Islet of Langerhans (tissue), 1 donor: ENCODE measurements around the gene MYO1G.
"Not testable (repeated sequence)": the region's sequence is repeated elsewhere in the genome, so short reads cannot be mapped to it uniquely, and the experiment has no call there.

Experiments used
- FAIRE-seq: peaks from one replicate; lab custom pipeline; 2011; peaks lifted over from hg19 to GRCh38; lab: Jason Lieb, UNC

The MYO1G gene

DNA sequence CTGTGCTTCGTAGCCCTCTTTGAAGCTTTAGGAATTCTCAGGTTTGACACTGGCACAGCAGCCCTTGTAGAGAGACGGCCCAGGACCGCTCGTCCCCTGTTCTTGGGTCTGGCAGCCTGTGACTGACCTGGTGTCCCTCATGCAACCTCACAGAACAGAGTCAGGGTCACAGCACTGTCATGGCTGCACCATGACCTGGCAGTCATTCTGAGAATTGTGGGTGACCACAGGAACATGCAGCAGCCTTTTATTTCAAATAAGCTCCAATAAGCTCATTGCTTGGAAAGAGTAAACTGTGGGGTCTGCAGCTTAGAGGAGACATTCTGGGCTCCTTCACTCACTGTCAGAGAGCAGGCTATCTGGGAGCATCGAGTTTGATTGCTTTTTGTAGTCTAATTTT, 42.5 kb downstream of the MYO1G start:
- no peak for FAIRE-seq

DNA sequence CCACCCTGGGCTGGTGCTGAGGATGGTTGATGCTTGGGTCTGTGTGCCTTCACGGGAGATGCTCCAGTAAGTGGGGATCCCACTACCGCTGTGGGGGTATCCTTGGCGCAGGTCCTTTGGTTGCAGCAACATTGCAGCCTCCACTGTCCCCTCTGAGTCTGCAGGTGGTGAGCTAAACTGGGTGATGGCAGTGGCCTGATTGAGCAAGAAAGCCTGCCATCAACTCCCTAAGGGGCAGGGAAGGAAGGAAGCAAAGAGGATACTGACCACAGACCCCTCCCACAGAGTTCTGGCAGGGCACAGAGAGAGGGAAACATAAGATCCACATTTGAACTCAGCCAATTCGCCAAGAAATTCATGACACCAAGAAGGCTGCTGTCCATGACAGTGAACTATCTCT, 43.2 kb downstream of the MYO1G start:
- no peak for FAIRE-seq

DNA sequence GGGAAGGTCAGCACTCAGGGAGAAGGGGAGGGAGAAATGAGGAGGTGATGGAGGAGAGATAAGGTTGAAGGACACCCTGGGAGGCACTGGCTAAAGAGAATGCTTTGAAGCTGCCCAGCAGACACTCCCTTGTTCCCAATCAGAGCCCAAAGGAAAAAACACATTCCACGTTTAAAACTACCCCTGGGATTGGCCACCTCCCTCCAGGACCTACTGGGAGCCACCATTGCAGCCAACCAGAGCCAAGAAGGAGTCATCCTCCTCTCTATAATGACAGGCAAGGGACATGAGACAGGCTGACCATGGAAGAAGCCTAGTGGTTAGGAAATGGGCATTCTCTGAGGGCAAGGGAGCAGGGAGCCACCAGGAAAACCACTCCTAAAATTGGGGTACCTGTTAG, 43.8 kb downstream of the MYO1G start:
- no peak for FAIRE-seq

DNA sequence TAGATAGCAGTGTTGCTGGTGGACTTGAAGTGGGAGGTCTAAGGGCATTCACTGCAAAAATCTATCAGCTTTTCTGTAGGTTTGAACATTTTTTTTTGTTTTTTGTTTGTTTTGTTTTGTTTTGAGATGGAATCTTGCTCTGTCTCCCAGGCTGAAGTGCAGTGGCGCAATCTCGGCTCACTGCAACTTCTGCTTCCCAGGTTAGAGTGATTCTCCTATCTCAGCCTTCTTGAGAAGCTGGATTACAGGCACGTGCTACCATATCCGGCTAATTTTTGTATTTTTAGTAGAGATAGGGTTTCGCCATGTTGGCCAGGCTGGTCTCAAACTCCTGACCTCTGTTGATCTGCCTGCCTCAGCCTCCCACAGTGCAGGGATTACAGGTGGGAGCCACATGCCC, 44.3 kb downstream of the MYO1G start:
- FAIRE-seq, result not testable (repeated sequence)

DNA sequence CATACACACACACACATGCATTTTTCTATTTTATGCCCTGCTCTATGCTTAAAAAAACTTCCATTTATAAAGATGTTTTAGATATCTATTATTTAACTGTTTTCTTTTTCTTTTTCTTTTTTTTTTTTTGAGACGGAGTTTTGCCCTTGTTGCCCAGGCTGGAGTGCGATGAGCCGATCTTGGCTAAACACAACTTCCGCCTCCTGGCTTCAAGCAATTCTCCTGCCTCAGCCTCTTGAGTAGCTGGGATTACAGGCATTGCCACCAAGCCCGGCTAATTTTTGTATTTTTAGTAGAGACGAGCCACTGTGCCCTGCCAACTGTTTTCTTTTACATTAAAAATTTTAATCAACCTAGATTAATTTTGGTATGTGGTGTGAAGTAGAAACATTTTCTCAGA, 47.9 kb downstream of the MYO1G start:
- no peak for FAIRE-seq

DNA sequence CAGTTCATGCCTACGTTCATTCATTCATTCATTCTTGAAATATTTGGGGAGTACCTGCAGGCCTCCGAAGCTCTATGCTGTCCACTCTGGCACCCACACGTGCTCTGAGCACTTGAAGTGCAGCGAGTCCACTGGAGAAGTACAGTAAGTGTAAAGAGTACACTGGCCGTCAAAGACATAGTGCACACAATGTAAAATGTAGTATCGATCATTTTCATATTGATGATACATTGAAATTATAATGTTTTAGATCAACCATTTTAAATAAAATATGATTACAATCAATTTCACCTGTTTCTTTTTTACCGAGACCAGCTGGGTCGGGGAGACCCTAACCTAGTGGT, 56.5 kb downstream of the MYO1G start:
- no peak for FAIRE-seq

DNA sequence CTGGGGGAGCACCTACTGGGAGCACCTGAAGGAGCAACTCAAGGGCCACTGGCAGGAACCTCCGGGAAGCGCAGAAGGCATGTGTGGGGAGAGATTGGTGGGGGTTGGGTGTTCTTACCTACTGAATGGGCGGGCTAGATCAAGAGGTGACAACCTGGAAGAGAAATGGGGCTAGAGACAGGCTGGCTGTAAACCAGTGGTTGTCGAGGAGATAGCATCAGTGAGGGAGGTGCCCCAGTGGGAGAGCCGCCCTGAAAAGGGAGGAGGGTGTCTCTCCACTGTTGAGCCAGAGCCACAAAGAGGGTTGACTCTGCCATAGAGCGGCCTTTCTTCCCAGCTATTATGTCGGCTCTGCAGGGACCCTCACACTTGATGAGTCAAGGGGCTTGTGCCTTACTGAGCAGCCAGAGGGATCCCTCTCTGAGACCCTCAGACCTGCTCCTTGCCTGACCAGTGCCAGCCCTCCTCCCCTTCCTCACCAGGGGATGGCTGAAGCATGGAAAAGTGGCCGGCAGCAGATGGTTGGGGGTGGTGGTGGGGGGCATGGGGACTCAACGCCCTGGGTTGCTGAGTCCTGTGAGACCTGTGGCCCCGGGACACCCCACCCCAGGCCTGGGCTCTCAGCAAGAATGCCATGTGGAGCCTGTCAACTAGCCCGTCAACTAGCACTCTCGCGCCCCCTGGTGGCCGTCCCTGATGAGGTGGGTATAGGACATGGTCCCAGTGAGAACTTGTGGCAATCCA, 57.0 kb downstream of the MYO1G start:
- no peak for FAIRE-seq

DNA sequence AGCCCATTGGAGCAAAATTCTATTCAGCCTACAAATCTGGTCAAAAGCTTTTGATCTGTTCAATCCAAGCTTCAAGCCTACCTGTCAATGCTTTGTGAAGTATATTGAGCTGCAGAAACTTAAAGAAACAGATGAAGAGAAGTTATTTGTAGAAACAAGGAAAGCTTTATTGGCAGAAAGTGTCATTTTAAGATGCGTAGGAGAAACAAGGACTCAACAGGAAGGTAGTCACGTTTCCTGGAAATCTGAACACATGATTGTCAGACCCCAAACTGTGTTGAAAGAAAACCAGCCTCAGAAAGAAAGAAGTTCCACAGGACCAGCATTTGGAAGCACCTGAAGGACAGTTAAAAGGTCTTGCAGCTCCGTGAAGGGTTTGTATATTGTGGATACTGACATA, 58.7 kb downstream of the MYO1G start:
- FAIRE-seq, result no peak

DNA sequence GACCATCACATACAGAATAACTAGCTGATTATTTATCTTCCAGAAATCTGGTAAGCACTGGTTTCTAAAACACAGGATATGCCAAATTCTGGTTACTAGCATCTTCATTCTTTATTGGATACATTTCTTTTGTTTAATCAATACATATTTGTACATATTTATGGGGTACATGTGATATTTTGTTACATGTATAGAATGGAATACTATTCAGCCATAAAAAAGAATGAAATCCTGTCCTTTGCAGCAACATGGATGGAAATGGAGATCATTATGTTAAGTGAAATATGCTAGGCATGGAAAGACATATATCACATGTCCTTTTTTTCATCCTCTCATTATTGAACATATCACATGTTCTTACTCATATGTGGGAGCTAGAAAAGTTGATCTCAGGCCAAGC, 60.8 kb downstream of the MYO1G start:
- no peak for FAIRE-seq

DNA sequence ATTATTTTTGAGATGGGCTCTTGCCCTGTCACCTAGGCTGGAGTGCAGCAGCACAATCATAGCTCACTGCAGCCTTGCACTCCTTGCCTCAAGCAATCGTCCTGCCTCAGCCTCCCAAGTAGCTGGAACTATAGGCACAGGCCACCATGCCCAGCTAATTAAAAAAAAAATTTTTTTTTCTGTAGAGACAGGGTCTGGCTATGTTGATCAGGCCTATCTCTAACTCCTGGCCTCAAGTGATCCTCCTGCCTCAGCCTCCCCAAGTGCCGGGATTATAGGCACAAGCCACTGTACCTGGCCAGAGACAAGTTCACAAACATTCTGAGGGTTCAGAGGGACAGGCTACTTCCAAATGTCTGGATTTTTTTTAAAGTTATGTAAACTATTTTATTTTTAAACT, 61.4 kb downstream of the MYO1G start:
- no peak for FAIRE-seq

DNA sequence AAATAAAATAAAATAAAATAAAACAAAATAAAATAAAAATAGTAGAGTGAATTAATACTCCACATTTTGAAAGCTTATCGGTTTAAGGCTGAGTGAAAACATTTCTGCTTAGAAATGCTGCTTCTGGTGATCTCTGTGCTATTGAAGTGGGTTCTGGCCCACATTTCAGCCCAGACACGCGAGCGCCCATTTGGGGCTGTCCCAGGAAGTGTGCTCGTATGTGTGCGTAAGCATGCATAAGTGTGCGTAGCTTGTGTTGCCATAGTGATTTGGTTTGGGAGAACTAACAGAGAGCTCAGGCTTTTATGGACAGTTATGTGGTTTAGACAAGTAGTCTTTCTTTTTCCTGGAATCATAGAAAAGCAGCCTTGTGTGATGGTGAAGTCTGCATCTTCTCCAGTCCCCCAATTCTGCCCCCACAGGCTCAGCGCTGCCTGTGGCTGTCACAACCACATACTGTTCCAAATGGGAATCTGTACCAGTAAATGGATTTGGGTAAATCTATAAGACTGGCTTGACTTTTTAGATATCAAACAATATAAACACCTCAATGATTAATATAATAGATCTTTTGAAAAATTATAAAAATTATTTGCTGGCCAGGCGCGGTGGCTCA, 63.7 kb downstream of the MYO1G start:
- FAIRE-seq, result no peak

DNA sequence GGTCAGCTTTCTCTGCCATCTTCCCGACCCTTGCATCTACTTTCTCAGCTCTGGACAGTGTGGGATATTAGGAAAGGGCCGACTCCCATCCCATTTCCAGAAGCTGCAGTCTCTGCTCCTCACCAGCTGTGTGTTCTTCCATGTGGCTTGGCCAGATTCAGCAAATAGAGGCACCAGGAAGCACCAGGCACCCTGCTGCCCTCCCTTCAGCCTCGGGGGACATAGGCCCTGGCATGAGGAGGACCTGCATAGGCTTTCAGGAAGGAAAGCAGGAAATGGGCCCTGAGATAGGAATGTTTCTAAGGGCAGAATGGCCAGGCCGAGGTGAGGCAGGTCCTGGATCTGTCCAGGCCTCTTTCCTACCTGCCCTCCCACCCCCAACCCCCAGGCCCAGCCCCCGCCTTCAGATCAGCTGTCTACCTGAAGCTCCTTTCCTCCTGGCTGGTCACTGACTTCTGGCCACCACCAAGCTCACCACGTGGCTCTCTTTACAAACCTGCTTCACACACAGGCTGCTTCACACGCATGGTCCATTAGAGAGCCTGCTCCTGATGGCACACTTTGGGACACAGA, 66.0 kb downstream of the MYO1G start:
- FAIRE-seq, result no peak
